HG03159 (cell line): Measurements from ENCODE around the gene CPXM1.
"Not testable (repeated sequence)": the region's sequence is repeated elsewhere in the genome, so short reads cannot be mapped to it uniquely, and the experiment has no call there.

ENCODE experiments used
- ATAC-seq: cut with Tn5 transposase; IDR thresholded peaks from one replicate; pipeline ENCODE4 v1.9.1; 2021; ENCODE audit warnings: mild to moderate bottlenecking, moderate library complexity; ENCODE audit not compliant: unreplicated experiment

The CPXM1 gene

GRCh38 chr20:2822073-2822472 is 21.6 kb upstream of the CPXM1 start:
- no peak for ATAC-seq

- ATAC-seq, result no peak
These were observed 20.8 kb upstream of the CPXM1 start for GRCh38 chr20:2820896-2821869.

GRCh38 chr20:2820084-2820895 is 19.9 kb upstream of the CPXM1 start:
- no peak for ATAC-seq

GRCh38 chr20:2817891-2818595 is 17.6 kb upstream of the CPXM1 start:
- ATAC-seq, result no peak

- no peak for ATAC-seq
These were observed 16.9 kb upstream of the CPXM1 start for GRCh38 chr20:2817341-2817726.

GRCh38 chr20:2816583-2817340 is 16.3 kb upstream of the CPXM1 start:
- no peak for ATAC-seq

- no peak for ATAC-seq
These were observed 15.7 kb upstream of the CPXM1 start, which contains the start of gene TMEM239 for GRCh38 chr20:2816030-2816582. TSS of gene TMEM239 (plus strand) at chr20:2816364. CDS start at chr20:2816555, 191 bp downstream.

- no peak for ATAC-seq
These were observed 14.9 kb upstream of the CPXM1 start for GRCh38 chr20:2815242-2815900.

DNA sequence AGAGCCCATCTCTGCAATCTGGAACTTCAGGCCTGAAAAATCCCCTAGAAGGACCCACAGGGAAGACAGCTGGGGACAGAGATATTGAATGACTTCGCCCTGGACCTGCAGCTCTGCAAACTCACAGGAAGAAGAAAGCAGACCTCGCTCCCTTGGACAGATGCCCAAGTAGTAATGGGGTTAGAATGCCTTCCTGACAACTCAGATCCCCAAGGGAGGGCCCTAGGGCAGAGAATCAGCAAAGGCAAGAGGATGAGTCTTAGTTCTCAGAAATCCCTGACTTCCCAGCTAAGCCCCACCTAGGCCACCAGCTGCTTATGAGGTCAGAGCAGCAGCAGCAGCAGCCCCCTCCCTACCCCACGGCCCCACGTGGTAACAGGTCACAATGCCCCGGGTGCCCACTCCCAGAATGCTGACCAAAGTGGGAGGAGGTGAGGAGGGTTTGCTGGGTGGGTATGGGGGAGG is 14.2 kb upstream of the CPXM1 start, which contains the start of gene C20orf141:
C20orf141 (plus strand) TSS at position 401 of the 465 bp plus-strand sequence. CDS start 198 bp downstream, outside the sequence.
- ATAC-seq, result no peak

DNA sequence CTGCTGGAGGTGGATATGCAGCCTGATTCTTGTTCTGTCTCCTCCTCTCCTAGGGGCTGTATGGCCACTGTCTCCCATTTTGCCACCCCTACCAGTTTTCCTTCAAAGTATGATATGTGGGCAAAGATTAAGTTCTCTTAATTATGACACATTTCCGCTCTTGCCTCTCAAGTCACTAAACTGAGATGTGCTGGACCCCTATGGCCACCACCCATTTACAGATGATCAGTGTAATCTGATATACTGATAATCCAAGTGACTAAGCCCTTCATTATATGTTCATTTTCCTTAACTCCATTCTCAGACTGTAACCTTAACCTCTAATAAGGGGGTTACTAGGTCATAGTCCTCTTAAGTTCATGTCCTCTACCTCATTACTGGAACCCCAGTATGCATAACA is 13.6 kb upstream of the CPXM1 start:
- no peak for ATAC-seq

- no peak for ATAC-seq
These were observed 11.8 kb upstream of the CPXM1 start for GRCh38 chr20:2812189-2812588.

DNA sequence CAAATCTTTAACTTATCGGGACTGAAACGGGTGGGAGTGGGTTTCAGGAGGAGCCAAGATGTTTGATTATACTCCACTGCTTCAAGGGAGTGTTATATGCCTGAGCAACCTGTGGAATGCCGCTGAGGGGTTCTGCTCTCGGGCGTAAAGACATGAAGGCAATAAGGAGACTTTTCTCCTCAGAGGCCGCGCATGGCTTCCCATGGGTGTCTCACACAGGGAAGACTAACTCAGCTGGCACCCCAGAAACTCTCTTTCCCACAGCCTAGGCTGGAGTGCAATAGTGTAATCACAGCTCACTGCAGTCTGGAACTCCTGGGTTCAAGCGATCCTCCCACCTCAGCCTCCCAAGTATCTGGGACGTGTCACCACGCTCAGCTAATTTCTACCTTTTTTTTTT is 9.3 kb upstream of the CPXM1 start:
- ATAC-seq, result no peak

DNA sequence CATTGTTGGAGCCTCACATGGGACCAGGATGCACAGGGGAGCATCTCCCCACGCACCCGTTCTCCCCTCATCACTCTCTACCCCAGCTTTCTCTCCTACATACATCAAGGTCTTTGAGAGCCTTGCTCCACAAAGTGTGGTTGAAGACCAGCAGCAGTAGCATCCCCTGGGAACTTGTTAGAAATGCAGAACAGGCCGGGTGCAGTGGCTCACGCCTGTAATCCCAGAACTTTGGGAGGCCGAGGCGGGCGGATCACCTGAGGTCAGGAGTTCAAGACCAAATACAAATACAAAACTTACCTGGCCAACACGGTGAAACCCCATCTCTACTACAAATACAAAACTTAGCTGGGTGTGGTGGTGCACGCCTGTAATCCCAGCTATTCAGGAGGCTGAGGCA is 7.5 kb upstream of the CPXM1 start:
- not testable (repeated sequence) for ATAC-seq

DNA sequence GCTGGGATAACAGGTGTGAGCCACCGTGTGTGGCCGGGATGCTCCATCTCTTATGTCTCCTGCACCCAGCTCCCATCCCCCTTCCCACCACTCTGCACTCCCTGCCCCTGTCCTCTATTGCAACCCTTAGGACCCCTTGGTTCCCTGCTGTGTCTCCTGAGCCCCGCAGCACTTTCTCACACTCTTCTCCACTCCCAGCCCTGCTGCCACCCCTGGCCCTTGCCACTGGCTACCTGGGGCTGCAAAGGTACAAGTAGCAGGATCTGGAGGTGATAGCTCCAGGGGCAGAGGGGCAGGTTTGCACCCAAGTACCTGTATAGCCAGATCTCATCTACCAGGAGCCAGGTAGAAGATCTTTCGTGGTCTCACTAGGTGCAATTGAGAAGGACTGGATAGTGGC is 6.6 kb upstream of the CPXM1 start:
- no peak for ATAC-seq

DNA sequence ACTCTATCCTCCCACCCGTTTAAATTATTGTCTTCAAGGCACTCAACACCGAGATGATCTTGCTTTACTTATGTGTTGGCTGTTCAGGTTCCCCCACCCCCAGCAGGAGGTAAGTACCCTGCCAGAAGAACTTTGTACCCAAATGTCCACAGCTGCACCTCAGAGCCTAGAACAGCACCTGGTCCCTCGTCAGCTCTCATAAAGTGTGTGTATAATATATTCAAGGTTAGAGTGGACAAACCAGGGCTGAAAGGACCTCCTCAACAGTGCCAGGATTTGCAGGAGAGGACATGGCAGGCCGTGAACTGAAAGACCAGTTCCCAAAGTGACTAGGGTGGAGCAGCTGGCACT is 5.9 kb upstream of the CPXM1 start:
- ATAC-seq, result no peak

DNA sequence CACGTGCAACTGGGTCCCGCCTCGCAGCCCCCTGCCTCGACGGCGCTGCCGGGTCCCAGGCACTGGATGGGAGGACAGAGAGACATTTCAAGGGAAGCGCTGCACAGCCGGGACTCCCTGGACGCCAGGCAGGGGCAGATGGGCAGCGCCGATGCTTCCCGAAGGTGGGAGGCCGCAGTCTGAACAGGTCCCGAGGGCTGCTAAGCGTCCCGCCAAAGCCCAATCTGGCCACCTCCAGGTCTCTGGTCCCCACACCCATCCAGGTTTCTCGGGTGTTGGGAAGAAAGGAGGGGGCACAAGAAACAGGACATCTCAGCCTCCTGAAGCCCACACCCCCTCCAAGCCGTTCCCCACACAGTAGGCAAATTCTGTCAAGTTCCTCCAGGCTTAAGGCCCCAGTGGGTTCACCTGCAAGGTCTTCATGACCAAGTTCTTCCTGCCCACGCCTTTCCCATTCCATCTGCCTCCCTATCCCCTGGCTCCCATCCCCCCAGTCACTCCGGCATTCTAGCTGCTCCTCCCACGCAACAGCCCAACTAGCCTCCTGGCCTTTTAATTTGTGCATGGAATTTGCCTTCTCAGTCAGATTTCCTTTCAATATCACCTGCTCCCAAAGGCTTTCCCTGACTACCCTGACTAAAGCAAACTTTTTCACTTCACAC is 5.4 kb upstream of the CPXM1 start:
- no peak for ATAC-seq

- ATAC-seq, result no peak
These were observed 4.6 kb upstream of the CPXM1 start for GRCh38 chr20:2804852-2805688.
